Upper lobe of left lung (tissue), 4 donors: ENCODE measurements around the gene PLCB1.

Experiments used
- CTCF ChIP-seq, 6 experiments: fragments of 450-650 bp in 4 of 6; fragments of 200-600 bp in 2 of 6; sonication (generic) in 2 of 6; IDR thresholded peaks; one replicate each; pipeline ENCODE4 v1.5.1; 2016 to 2019; ENCODE audit warnings: antibody characterized with exemption in 6 of 6
- EP300 ChIP-seq, 4 donors: sonication (generic); formaldehyde crosslinking; IDR thresholded peaks; one replicate each; pipeline ENCODE4 v1.5.1; 2017; ENCODE audit warnings: antibody characterized with exemption in 4 of 4, control low read depth in 2 of 4
- POLR2A ChIP-seq, 4 donors: fragments of 450-650 bp; IDR thresholded peaks; one replicate each; pipeline ENCODE4 v1.5.1; 2016 to 2017; ENCODE audit warnings: antibody characterized with exemption in 4 of 4, mild to moderate bottlenecking in 2 of 4
- POLR2AphosphoS5 ChIP-seq, 2 donors: sonication (generic); formaldehyde crosslinking; IDR thresholded peaks; one replicate each; pipeline ENCODE4 v1.5.1; 2017; ENCODE audit warnings: antibody characterized with exemption in 2 of 2

GRCh38 chr20:8700756-8701155 is 568.7 kb downstream of the PLCB1 start:
- TF ChIP-seq CTCF (IDR thresholded peaks at IDR 0.05), result no peak
- TF ChIP-seq POLR2A (IDR thresholded peaks at IDR 0.05), result no peak
- TF ChIP-seq EP300 (IDR thresholded peaks at IDR 0.05), result no peak
- no peak for TF ChIP-seq POLR2AphosphoS5 (IDR thresholded peaks at IDR 0.05)
